Mucosa of descending colon (tissue), 3 donors: ENCODE data around the gene FRMD1. TPM values are rescaled to one million over a fixed set of nuclear protein-coding genes. Genes with fewer than 3 reads are reported as not detected.

Source experiments
- ATAC-seq: fragments of 200-7000 bp; cut with Tn5 transposase; one replicate; pipeline ENCODE4 v1.9.1; 2020; ENCODE audit warnings: mild to moderate bottlenecking, moderate library complexity
- DNase-seq, 3 donors: peaks; one replicate each; pipeline ENCODE4 v3.0.0-alpha.2; 2020
- H3K36me3 ChIP-seq: fragments of 200-600 bp; one replicate; pipeline ENCODE4 v1.8.0; 2021; ENCODE audit warnings: low read depth, mild to moderate bottlenecking
- H3K4me1 ChIP-seq: fragments of 200-600 bp; one replicate; pipeline ENCODE4 v1.8.0; 2021; ENCODE audit warnings: low read depth, mild to moderate bottlenecking
- H3K4me3 ChIP-seq: fragments of 200-600 bp; one replicate; pipeline ENCODE4 v1.8.0; 2021; ENCODE audit warnings: mild to moderate bottlenecking
- H3K9me3 ChIP-seq: fragments of 200-600 bp; one replicate; pipeline ENCODE4 v1.8.0; 2021; ENCODE audit warnings: mild to moderate bottlenecking
- CTCF ChIP-seq: fragments of 200-600 bp; IDR thresholded peaks from one replicate; pipeline ENCODE4 v1.8.0; 2022; ENCODE audit warnings: antibody characterized with exemption, mild to moderate bottlenecking
- intact Hi-C, 2 donors: fragments of 100-400 bp; cut with DNase I in 1 of 2; cut with micrococcal nuclease in 1 of 2; formaldehyde crosslinking; loops; one replicate each; pipeline versions ENCODE4 v1.11.0 to v1.11.1; 2022; cut with DNase I, micrococcal nuclease
- total RNA-seq, 3 donors: library from RNA; stranded (reverse); fragmentation: NEBNext Ultra II Directional in 2 of 3; extraction: Animal tissue kit (Norgen Biotek cat#: 25700) in 2 of 3; gene quantifications; one replicate each; pipeline versions ENCODE4 v1.2.1 to v1.2.4, GENCODE V29; 2021 to 2023
- donor health status: DM: no; HTN: no; CAD: no; lungs with moderate emphysema.
- donor health status: DM: no; HTN: no; CAD: no.
- donor health status: DM: no; HTN: yes; CAD: no.

Gene FRMD1
- total RNA-seq, 3 donors from 2014 or later = 14.3 to 57.5 (median 17.1) TPM

- TF ChIP-seq CTCF = no peak
- ATAC-seq (no peak), DNase-seq (no peak)
- Histone ChIP-seq H3K4me3 (no peak overlapping the region), H3K4me1 (no peaks in the 10 kb centered on the region), H3K9me3 (no peaks in the 10 kb centered on the region), H3K36me3 (no peaks in the 10 kb centered on the region)
- intact Hi-C loops = no loop called here
These were observed 42.3 kb upstream of the FRMD1 start for GRCh38 chr6:168121303-168121665.

- ATAC-seq (no peak), DNase-seq (peak in 1 of 3 donors; percentile 0)
- intact Hi-C loops = no loop called here
- no peak for TF ChIP-seq CTCF
- Histone ChIP-seq H3K4me3 (no peak overlapping the region), H3K4me1 (no peaks in the 10 kb centered on the region), H3K36me3 (no peaks in the 10 kb centered on the region), H3K9me3 (no peaks in the 10 kb centered on the region)
These were observed 41.6 kb upstream of the FRMD1 start for GRCh38 chr6:168120390-168121302.

GRCh38 chr6:168119539-168119938 lies 40.5 kb upstream of the FRMD1 start:
- DNase-seq = no peak
- ATAC-seq = no peak
- no peak overlapping the region for H3K4me3 ChIP-seq
- no peak for TF ChIP-seq CTCF
- intact Hi-C loops = loop anchor here in 1 of 2 donors (5.0 kb wide), 1 partner anchor 57 kb away; no protein-coding TSS in a partner anchor
- H3K4me1 ChIP-seq = no peaks in the 10 kb centered on the region
- no peaks in the 10 kb centered on the region for H3K36me3 ChIP-seq
- no peaks in the 10 kb centered on the region for H3K9me3 ChIP-seq

GRCh38 chr6:168118935-168119334 lies 39.9 kb upstream of the FRMD1 start:
- H3K36me3 ChIP-seq = no peaks in the 10 kb centered on the region
- intact Hi-C loops = loop anchor here in 1 of 2 donors (5.0 kb wide), 1 partner anchor 57 kb away; no protein-coding TSS in a partner anchor
- no peaks in the 10 kb centered on the region for H3K9me3 ChIP-seq
- no peak for ATAC-seq
- no peak for DNase-seq
- no peak overlapping the region for H3K4me3 ChIP-seq
- no peaks in the 10 kb centered on the region for H3K4me1 ChIP-seq
- TF ChIP-seq CTCF = no peak

GRCh38 chr6:168117942-168118341 lies 38.9 kb upstream of the FRMD1 start:
- no peaks in the 10 kb centered on the region for H3K36me3 ChIP-seq
- H3K4me3 ChIP-seq = no peak overlapping the region
- intact Hi-C loops = loop anchor here in 1 of 2 donors (5.0 kb wide), 1 partner anchor 56 kb away; no protein-coding TSS in a partner anchor
- TF ChIP-seq CTCF = no peak
- no peaks in the 10 kb centered on the region for H3K9me3 ChIP-seq
- DNase-seq (no peak), ATAC-seq (no peak)
- no peaks in the 10 kb centered on the region for H3K4me1 ChIP-seq
